Mesothelial cell of epicardium (in vitro differentiated cells): Measurements from ENCODE around the gene ADAT3. TPM values are rescaled to one million over a fixed set of nuclear protein-coding genes. Genes with fewer than 3 reads are reported as not detected.

ENCODE experiments used
- DNase-seq, 2 experiments: peaks; one replicate each; pipeline ENCODE4 v3.0.0; 2021; ENCODE audit warnings: low spot score in 2 of 2; ENCODE audit not compliant: unreplicated experiment in 2 of 2
- H3K27ac Mint-ChIP-seq: 2 replicates; pipeline ENCODE4 v1.8.0; 2021; ENCODE audit warnings: mixed read lengths
- H3K27me3 Mint-ChIP-seq: 2 replicates; pipeline ENCODE4 v1.8.0; 2021; ENCODE audit warnings: low read depth, mixed read lengths
- H3K36me3 Mint-ChIP-seq: 2 replicates; pipeline ENCODE4 v1.8.0; 2021; ENCODE audit warnings: mixed read lengths
- H3K4me1 Mint-ChIP-seq: 2 replicates; pipeline ENCODE4 v1.8.0; 2021; ENCODE audit warnings: mixed read lengths
- H3K4me3 Mint-ChIP-seq: 2 replicates; pipeline ENCODE4 v1.8.0; 2021; ENCODE audit warnings: mild to moderate bottlenecking, moderate library complexity, mixed read lengths
- H3K9me3 Mint-ChIP-seq: 2 replicates; pipeline ENCODE4 v1.8.0; 2021; ENCODE audit warnings: mixed read lengths
- total RNA-seq: library from RNA; stranded (reverse); gene quantifications from 3 replicates; pipeline ENCODE4 v1.2.1, GENCODE V29; 2021
- TF ChIP-seq, protein P1 (sequence below): fragments of 200-600 bp; sonication (generic); IDR thresholded peaks from one replicate; pipeline ENCODE4 v1.5.0; 2021; ENCODE audit warnings: antibody characterized with exemption; ENCODE audit not compliant: unreplicated experiment

Gene ADAT3
- total RNA-seq, 1 donor from 2014 or later, result 15.5 TPM

DNA sequence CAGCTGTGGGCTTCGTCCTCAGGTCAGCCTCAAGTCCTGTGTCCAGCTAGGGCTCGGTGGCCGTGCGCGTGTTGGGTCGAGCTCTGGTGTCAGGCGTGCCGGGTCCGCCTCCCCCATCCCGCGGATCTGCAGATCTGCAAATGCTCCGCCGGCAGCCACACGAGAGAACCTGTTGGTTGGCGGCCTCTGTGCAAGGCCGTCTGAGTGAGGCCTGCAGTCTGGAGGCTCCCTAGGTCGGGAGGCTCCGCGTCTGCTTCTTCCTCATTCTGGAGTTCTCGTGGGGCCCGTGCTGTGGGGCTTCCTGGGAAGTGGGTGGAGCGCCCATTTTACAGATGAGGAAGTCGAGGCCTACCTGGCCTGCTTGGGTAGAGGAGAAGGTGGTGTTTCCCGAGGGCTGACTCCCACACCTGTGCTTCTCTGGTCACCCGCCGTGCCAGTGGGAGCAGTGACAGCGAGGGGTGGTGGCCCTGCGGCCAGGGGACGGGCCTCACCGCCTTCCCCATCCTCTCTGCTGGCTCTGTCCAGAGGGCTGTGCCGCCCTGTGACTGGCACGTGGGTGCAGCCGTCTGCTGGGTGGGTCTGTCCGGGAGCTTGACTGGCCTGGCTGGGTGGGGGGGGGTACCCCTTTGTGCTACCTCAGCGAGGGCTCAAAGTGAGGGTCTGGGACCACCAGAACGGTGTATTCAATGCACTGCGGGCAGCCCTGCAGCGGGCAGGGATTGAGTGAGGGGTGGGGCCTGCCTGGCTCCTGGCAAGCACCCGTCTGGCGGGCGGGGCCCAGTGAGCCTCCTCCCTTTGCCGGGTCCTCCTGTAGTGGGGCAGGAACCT is 39.1 kb downstream of the ADAT3 start:
- Mint-ChIP-seq H3K27ac (peak overlapping the region; percentile 34), H3K4me1 (peaks cover 26% of the 10 kb centered on the region), H3K27me3 (no peaks in the 10 kb centered on the region), H3K36me3 (peaks cover 3% of the 10 kb centered on the region), H3K9me3 (no peaks in the 10 kb centered on the region), H3K4me3 (no peak overlapping the region)
- DNase-seq, result no peak
- TF ChIP-seq, protein P1, sequence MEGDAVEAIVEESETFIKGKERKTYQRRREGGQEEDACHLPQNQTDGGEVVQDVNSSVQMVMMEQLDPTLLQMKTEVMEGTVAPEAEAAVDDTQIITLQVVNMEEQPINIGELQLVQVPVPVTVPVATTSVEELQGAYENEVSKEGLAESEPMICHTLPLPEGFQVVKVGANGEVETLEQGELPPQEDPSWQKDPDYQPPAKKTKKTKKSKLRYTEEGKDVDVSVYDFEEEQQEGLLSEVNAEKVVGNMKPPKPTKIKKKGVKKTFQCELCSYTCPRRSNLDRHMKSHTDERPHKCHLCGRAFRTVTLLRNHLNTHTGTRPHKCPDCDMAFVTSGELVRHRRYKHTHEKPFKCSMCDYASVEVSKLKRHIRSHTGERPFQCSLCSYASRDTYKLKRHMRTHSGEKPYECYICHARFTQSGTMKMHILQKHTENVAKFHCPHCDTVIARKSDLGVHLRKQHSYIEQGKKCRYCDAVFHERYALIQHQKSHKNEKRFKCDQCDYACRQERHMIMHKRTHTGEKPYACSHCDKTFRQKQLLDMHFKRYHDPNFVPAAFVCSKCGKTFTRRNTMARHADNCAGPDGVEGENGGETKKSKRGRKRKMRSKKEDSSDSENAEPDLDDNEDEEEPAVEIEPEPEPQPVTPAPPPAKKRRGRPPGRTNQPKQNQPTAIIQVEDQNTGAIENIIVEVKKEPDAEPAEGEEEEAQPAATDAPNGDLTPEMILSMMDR, result no peak

DNA sequence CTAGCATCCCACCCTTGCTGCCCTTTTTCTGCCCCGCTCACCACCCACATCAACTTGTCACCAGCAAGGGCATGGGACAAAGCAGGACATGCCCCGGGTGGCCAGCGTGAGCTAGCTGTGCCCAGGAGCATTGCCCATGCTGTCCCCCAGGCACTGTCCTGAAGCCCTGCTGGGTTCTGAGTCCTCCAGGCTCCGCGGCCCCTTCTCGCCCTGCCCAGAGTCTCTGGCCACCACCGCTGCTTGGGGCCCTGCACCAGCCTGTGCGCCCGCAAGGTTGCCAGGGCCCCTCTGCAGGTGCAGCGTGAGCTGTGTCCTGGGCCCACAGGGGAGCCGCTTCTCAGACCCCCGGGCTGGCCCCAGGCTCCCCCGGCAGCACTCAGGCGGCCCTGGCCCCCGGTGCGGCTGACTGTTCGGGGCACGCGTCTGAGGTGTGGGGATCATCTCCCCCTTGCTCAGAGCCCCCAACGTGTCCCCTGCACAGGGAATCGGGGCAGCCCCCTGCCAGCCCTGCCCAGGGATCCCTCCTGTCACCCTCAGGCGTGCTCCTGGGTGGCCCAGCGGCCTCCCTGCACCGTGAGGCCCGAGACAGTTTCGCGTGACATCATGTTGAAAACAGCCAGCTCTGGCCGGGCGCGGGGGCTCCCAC is 39.8 kb downstream of the ADAT3 start:
- Mint-ChIP-seq H3K27me3 (no peaks in the 10 kb centered on the region), H3K9me3 (no peaks in the 10 kb centered on the region), H3K36me3 (peaks cover 4% of the 10 kb centered on the region), H3K27ac (no peak overlapping the region), H3K4me1 (peaks cover 19% of the 10 kb centered on the region), H3K4me3 (no peak overlapping the region)
- TF ChIP-seq, protein P1, result no peak
- no peak for DNase-seq

DNA sequence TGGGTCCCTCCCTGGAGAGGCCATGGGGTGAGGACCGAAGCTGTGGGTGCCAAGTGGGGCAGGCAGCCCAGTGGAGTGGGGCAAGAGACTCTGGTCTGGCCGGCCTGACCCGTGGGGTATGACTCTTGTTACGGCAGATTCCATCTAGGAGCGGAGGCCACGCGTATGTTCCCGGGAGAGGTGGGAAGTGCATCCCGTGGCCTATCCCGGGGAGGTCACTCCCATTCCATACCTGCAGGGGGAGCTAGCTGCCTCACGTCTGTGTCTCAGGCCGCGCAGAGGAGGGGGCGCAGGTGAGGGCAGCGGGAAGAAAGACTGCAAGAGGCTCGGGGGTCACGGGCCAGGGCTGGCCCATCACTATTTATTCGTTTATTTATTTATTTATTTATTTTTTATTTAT is 40.7 kb downstream of the ADAT3 start:
- peak in 1 of 2 experiments; percentile 53 for DNase-seq
- TF ChIP-seq, protein P1, result peak; percentile 61
- Mint-ChIP-seq H3K9me3 (no peaks in the 10 kb centered on the region), H3K27ac (peak overlapping the region; percentile 70), H3K27me3 (no peaks in the 10 kb centered on the region), H3K4me1 (peaks cover 16% of the 10 kb centered on the region), H3K36me3 (peaks cover 11% of the 10 kb centered on the region), H3K4me3 (no peak overlapping the region)

DNA sequence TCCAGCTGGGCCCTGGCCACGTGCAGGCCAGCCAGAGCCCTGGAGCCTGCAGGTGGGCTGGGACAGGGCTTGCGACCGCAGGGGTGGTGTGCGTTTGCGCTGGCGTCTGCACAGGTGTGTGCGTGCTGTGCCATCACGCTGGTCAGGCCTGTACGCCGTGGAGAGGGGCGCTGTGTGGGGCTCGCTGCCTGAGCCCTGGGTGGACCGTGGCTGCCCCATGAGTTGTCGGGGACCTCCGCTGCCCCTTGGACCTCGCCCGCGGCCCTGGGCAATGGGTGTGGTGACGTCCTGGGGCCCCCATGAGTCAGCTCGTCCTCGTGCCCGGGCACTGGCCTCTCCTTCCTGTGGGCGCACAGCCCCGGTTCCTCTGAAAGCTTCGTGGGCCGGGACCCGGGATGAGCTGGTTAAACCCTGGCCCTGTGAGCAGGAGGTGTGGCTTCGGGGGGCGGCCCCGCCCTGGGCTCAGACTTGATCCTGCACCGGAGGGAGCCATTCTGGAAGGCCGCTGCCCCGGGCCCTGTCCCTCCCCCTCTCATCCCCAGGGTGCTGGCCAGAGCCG is 42.5 kb downstream of the ADAT3 start:
- Mint-ChIP-seq H3K27me3 (no peaks in the 10 kb centered on the region), H3K4me3 (no peak overlapping the region), H3K9me3 (no peaks in the 10 kb centered on the region), H3K36me3 (peaks cover 14% of the 10 kb centered on the region), H3K27ac (no peak overlapping the region), H3K4me1 (peaks cover 13% of the 10 kb centered on the region)
- TF ChIP-seq, protein P1, result no peak
- DNase-seq, result no peak

DNA sequence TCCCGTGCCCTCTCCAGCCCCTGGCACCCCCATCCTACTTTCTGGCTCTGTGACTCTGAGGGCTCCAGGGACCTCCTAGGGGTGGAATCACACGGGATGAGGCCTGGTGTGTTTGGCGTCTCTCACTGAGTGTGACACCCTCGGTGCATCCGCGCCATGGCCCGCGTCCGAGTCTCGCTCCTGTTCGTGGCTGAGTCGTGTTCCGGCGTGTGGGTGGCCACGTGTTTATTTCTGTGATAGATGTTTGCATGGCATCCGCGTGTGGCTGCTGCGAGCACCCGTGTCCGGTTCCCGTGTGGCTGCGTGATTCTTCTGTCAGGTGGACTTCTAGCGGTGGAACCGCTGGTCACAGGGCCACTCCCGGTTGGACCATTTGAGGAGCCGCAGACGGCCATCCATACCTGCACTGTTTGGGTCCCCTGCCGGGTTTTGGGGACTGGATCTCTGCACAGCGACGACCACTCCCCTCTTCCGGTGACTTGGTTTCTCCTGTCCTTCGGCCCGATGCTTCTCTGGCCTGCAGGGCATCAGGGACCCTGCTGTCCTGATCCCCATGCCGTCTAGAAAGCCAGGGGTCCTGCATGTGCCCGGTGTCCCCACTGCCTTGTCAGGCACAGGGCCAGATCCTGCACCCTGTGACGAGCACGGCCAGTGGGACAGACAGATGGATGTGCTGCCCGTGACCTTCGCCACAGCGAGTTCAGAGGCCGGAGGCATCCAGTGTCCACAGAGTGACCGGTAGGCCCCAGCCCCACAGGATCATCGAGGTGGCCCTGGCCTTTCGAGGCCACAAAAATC is 44.3 kb downstream of the ADAT3 start:
- H3K27me3 Mint-ChIP-seq, result no peaks in the 10 kb centered on the region
- no peak overlapping the region for H3K27ac Mint-ChIP-seq

More for the DNA sequence above, 44.3 kb downstream of the ADAT3 start:
- peaks cover 5% of the 10 kb centered on the region for H3K4me1 Mint-ChIP-seq
- TF ChIP-seq, protein P1, result no peak
- no peak for DNase-seq
- H3K9me3 Mint-ChIP-seq, result no peaks in the 10 kb centered on the region
- H3K4me3 Mint-ChIP-seq, result no peak overlapping the region
- peaks cover 14% of the 10 kb centered on the region for H3K36me3 Mint-ChIP-seq
